ENCODE measurements around the gene DIP2B.

The DIP2B gene

DNA sequence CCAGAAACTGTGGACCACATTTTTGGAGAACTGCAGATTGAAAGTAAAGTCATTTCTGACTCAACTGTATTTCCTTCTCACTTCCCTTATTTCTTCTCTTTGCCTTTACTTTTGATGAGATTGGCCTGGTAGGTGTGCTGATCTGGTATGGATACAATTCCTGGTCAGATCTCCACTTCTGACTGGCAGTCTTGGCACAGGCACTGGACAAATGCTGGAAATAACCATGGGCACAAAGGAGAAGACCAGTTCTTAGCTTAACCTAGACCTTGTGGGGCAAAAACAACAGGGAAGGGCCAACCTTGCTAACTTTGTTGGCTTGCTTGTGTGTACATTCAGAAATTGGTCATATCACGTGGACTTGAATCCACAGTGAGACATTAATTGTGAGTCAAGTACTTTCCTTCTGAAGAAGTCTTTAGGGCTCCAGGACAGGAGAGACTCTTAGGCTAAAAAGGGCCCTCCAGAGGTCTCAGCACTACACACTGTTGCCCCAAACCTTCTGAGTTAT, 75.0 kb downstream of the DIP2B start:
- no peak for DNase-seq

DNA sequence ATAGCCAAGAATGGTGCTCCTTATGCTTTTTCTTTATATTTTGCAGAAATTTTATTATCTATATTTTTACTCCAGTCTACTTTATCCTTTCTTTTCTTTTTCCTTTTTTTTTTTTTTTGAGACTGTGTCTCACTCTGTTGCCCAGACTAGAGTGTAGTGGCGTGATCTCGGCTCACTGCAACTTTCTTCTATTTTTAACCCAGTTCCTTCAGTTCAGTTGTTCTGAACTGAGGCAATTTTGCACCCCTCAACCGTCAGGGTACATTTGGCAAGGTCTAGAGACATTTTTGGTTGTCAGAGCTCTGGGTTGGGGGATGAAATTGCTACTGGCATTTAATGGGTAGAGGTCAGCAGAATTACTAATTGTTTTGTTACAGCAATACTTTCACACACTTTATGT, 75.7 kb downstream of the DIP2B start:
- no peak for DNase-seq

DNA sequence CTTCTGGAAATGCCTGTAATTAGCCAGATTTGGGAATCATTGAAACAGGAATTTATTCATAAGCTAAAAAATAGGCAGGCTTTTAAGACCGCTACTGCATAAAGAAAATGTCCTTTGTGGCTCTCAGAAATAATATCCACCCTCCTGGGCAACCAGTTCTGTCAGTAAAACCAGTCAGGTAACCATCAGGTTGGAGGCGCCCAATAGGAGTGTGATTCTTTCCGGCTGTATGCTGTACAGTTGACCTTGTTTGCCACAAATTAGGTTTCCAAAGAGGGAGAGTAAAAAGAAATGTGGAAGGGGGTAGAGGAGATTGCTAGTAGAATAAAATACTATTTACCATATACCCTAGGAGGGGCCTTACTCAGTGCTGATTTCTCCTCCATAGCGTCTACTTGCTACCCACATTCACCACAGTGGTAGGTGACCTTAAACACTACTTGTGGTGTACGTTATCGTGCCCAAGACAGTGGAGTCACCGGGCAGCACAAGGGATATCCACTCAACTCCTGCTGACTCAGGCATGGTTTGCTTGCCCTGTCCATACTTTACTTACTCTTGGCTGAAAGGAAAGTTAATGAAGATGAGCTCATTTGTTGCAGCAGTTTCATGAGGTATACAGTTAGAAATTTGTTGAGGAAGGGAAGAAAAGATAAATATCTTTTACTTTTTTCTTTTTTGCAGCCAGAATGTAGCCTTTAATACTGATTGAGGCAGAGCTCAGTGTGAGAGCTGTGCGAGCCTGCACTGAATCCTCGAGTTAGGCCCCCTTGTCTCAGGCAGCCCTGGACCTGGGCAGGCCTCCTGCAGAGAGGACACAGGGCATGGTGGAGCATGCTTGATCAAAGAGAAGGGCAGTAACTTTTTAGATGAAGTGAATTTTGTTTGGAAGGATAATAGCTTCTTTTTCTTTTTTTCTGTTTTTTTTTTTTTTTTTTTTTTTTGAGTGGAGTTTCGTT, 76.7 kb downstream of the DIP2B start:
- DNase-seq = no peak

DNA sequence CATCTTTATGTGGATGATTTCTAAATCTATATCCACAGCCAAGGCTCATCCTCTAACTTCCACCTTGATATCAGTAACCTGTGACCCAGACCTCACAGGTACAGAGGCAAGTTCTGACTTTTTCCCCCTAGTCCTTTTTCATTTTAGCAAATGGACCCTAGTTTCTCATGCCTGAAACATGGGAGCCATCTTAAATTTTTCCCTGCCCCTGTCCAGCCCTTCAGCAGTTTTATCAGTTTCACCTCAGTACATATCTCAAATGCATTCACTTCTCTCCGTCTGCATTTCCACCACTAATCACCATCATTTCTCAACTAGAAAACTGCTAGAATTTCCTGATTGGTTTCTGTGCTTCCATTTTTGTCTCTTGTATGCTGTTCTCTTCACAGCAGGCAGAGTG, 79.3 kb downstream of the DIP2B start:
- DNase-seq = no peak

DNA sequence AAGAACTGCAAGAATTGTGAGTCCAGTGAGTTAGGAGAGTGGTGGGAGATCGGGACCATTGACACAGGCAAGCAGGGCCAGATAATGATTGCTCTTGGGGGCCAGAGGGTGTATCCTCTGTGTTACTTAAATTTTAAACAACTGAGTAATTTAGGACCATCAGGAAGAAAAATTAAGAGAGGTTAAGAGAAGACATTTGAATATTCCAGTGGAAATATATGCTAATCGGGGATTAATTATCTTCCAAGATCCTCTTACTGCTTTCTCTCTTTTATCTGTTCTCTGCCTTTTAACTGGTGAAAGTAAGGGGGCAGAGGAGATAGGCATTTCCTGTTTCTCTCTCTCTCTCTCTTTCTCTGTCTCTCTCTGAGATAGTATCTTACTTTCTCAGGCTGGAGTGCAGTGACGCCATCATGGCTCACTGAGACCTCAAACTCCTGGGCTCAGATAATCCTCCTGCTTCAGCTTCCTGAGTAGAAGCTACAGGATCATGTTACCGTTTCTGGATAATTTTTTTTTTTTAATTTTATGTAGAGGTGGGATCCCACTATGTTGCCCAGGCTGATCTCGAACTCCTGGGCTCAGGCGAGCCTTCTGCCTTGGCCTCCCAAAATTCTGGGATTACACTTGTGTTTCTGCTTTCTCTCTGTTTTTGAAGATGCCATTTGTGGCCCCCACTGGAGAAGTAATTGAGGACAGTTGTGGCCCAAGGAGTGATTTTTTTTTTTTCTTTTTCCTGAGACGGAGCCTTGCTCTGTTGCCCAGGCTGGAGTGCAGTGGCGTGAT, 85.1 kb downstream of the DIP2B start:
- DNase-seq = no peak

DNA sequence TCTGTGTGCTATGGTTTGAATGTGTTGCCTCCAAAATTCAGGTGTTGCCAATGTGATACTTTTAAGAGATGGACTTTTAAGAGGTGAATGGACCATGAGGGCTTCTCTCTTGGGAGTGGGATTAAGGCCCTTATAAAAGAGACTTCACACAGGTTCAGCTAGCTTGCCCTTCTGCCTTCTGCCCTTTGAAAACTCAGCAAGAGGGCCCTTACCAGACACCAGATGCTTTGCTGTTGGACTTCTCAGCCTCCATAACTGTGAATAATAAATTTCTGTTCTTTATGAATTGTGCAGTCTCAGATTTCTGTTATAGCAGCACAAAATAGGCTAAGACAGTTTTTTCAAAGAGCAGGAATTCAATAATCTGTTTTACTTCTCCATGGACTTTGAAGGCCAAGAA, 86.1 kb downstream of the DIP2B start:
- DNase-seq = no peak

DNA sequence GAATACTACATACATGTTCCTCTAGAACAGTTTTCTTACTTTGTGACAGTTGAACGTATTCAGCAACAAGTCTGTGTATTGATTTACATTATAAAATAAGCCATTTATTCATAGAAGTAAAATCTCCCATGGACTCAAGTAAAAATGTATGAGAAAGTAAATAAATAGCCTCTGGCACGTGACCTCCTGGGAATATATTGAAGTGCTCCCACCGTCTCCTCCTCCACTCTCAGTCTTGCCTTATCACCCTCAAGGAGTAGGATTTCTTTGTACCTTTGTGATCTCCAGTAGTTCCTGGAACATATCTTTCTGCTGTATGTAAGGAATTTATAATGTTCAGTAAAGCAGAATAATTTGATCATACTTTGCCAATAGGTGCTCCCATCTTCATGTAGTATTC, 90.9 kb downstream of the DIP2B start:
- DNase-seq = no peak

DNA sequence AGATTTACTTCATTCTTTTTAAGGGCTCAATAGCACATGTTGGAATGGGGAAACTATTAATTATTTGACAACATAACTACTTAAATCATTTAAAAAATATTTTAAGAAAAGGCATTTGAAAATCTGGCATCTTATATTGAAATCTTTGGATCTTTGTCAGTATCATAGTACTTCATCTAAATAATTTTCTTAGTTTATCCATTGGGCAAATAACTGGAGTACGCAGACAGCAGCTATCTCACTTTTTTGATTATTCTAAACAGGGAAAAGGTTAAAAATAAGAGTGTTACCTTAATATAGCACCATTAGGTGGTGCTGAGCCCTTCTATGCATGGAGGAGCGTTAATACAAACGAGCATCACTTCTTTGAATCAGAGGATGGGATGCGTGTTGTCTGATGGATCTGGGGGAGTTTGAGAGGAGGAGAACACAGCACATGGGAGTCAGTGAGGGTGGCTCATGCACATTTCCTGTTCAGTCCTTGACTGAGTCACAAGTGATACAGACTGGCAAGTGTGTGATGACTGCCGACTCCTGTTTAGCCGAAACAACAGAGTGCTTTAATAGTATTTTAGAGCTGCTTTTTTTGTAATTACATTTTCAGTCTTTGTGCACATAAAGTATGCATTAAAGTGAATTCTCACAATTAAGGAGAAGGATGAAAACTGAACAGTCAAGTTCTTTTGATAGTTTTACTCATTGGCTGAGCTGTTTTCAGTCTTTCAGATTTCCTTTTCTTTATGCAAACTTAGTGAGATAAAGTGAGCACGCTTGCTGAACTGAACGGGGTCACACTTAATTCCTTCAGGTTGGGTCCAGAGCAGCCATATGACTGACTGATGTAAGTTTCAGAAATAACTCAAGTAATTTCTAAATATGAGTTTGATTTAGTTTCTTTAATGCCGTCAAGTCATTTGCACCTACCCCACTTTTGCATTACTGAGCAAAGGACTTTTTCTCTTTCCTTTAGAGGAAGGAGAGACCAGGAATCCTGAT, 92.7 kb downstream of the DIP2B start:
- no peak for DNase-seq

DNA sequence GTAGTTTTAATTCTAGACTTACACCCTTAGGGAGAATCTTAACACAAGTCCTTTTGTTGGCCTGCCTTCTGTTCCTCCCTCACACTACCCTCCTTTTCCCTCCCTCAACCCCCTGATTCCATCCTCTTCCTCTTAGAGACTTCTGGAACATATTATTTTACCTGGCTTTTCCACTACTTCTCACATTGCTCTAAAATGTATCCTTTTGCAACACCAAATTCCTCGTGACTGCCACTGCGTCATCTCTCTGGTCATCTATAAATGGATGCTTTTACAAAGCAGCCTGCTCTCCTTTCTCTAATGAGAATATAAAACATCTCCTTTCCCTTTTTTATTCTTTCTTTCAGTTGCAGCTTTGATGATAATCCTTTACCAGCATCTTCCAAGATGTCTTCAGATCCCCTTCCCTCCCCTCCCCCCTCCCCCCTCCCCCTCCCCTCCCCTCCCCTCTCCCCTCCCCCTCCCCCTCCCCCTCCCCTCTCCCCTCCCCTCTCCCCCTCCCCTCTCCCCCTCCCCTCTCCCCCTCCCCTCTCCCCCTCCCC, 93.6 kb downstream of the DIP2B start:
- DNase-seq = no peak

DNA sequence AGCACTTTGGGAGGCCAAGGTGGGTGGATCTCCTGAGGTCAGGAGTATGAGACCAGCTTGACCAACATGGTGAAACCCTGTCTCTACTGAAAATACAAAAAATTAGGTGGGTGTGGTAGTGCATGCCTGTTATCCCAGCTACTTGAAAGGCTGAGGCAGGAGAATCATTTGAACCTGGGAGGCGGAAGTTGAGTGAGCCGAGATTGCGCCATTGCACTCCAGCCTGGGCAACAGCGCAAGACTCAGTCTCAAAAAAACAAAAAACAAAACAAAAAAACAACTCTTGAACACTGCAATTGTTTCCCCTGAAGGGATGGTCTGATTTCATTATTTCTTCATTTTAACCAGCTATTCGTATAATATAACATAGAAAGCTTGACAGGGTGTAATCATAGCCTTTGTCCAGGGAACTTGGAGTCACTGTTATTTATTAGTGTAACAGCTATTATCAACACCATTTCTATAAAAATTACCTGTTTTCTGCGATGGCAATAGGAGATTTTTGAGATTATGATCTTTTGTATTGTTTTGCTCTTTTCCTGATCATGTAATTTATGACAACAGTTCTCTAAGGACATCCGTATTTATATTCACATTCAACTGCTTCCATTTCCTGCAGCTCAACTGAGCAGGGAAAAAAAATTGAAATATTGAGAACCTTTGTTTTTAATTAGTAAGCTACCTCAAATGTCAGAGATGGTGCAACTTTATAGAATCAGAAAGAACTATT, 94.7 kb downstream of the DIP2B start:
- no peak for DNase-seq

DNA sequence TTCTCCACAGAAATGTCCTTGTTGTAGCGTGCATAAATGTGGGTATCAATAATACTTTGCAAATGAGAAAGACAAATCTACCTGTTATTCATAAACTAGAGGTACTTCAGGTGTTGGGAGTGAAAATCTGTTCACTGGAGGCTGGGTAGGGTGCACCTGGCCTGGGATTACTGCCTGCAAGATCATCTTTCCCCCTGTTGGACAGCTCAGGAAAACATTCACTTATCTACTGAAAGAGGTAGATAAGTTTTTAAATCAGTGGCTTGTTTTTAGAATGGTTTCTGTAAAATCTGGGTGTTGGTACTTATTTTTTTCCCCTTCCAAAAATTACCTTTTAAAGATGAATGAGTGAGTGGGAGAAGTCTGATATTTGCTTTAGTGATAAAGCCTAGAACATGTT, 95.6 kb downstream of the DIP2B start:
- DNase-seq = no peak

DNA sequence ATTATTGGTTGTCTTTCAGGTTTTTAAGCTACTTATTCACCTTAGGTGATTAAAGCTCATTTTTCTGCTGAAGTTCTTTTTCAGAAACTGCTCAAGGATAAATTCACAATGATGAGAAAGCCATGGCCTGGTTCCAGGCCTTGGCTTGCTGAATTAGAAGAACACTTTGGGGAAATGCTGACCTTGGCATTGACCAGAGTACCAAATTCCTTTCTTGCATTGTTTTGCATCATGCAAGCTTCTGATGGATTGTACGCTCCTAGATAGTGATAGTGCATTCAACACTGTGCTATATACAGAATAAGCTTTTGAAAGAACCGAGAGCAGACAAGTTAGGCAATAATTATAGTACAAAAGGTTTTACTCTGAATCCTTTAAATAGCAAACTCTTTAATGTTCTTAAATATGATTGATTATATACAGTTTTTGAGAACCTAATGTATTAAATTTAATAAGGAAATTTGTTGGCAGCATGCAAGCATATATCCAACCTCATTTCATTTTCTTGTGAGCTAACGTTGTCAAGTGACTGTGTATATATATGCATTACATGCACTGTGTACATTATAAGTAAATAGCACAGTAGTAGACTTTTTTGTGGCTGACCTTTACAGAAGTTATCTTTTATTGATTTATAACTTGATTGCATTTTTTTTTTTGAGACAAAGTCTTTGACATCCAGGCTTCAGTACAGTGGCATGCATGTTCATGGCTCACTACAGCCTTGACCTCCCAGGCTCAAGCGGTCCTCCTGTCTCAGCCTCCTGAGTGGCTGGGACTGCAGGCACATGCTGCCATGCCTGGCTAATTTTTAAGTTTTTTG, 99.2 kb downstream of the DIP2B start:
- no peak for DNase-seq

DNA sequence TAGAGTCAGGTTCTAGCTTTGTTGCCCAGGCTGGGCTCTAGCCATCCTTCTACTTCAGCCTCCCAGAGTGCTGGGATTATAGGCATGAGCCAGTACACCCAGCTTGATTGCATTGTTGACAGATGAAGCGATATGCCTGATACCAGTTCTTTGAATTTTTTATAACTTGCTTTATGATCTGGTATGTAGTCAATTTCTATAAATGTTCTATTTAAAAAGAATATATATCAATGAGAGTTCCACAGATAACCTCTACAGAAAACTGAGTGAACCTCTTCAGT, 99.8 kb downstream of the DIP2B start:
- DNase-seq = no peak

DNA sequence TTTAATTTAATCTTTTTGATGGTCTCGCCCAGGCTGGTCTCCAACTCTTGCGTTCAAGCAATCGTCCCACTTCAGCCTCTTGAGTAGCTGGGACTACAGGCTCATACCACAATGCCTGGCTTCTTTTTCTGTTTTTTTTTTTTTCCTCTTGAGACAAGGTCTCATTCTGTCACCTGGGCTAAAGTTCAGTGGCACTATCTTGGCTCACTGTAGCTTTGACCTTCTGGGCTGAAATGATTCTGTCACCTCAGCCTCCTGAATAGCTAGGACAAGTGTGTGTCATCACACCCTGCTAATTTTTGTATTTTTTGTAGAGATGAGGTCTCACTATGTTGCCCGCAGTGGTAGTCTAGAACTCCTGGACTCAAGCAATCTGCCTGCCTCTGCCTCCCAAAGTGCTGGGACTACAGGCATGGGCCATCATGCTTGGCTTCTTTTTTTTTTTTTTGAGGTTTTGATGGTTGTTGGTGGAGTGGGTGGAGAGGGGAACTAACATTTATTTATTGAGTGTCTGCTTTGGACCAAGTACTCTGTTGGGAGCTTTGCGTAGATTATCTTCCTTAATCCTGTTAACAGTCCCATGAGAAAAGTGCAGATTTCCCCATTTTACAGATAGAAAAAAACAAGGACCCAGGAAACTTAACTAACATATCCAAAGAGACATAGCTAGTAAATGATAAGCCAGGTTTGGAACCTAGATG, 102.0 kb downstream of the DIP2B start:
- no peak for DNase-seq

DNA sequence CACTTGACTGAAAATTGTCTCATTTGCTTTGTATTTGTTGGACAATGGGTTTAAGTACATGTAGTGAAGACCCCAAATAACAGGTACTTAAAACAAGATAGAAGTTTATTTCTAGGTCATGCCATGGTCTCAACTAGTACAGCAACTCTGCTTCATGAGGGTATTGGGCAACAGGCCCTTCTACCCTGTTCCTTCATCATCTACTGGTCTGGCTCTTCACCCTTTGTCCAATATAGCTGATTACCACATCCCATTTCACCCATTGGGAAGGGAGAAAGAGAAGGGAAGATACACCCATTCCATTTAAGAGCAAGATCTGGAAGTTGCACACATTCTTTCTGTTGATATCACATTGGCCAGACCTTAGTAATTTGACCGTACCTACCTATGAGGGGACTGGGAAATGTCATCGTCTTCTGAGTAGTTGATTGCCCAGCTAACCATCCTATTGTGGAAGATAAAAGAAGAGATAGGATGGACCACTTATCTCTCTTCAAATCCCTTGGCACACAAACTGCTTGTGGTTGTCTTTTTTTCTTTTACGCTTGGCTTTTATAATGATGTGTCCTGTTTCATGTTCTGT, 104.6 kb downstream of the DIP2B start:
- DNase-seq = no peak

DNA sequence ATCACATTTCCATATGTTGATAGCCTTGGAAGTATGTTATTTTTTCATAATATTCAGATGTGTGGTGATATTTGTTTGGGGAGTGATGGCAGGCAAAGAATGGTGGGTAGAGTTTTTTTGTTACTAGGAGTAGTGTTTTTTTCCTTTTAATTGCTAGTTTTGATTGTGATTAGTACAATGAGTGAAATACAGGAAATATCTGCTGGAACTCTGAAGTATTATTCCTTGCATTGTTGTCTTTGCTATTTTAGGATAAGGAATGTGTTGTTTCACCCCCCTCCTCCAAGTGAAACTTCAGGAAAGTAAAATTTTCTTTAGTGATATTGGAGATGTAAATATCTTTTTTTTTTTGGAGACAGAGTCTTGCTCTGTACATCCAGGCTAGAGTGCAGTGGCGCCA, 105.4 kb downstream of the DIP2B start:
- no peak for DNase-seq

DNA sequence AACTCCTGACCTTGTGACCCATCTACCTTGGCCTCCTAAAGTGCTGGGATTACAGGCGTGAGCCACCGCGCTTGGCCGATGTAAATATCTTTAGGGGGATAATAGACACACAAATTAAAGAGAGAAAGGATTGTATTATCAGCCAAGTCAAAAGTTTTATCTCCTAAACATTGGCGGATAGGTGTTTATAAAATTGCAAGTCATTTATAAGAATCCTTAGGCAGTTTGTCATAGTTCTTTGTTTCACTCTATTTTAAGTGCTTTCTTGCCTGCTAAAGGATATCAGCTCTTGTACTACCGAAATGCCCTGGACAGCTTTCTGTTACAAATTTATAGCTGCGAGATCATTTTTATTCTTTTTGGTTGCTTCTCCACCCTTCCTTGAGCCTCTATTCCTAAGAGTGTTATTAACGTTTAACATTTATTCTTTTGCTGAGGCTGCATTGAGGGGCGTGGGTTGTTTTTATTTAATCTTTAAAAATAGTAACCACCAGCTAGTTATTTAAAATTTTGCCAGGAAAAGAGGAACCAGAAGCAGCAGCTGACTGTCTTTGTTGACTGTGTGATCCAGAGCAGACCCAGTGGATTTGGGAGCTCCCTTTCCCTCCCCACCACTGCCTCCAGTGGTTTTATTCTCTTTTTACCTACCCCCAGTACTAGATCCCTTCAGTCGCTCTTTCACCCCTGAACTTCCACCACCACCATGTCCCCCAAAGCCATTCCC, 106.4 kb downstream of the DIP2B start:
- DNase-seq = no peak

DNA sequence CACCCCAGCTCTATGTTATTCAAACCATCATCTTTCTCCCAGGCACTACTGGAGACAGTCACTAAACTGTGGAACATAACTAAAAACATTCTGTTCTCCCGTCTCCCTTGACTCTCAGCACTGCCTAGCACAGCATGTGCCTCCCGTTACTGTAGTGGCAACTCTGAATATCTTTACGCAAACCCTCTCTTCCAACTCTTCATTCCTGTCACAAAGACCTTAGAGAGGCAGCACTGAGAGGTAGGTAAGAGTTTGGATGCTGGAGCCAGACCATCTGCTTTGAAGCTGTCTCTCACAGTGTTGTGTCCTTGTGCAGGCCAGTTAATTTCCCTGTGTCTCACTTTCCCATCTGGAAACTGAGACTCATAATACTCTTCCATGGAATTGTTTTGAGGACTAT, 108.1 kb downstream of the DIP2B start:
- DNase-seq = no peak

DNA sequence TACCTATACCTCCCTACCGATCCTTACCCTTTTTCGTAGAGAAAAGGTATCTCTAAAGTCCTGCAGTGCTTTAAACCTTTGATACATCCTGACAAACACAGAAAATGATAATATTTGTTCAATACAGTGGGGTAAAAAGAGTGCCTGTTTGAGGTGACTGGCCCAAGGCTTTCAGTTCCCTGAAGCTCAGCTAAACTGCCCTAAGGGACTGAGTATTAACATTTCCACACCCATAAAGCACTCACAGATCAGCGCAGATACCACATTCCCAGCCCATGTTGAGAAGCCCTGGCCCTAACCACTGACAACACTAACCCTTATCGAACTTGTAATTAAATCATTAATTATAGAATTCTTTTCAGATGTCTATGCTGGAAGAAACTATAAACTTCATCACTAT, 108.7 kb downstream of the DIP2B start:
- DNase-seq = no peak
